ENCODE results near the gene RAB31.

GRCh38 chr18:9741793-9742523 lies 33.9 kb downstream of the RAB31 start:
- no peak for TF ChIP-seq BHLHE40 (IDR thresholded peaks at IDR 0.05; ENCODE audit: low read length)
- no peak for TF ChIP-seq EP300 (IDR thresholded peaks at IDR 0.05; ENCODE audit: low read depth in 2 of 2, low read length in 2 of 2)
- TF ChIP-seq EP300 (CRISPR knock-in tag; IDR thresholded peaks at IDR 0.05; ENCODE audit: borderline replicate concordance), result no peak
- TF ChIP-seq ZC3H4 (CRISPR knock-in tag; IDR thresholded peaks at IDR 0.05; ENCODE audit: borderline replicate concordance), result no peak
- 0 out of 2 replicates have a peak, but pooled peaks have one; percentile 31 for TF ChIP-seq TCF7 (IDR thresholded peaks at IDR 0.05; ENCODE audit: low read depth)
- no peak for TF ChIP-seq MEF2D (CRISPR knock-in tag; IDR thresholded peaks at IDR 0.05)
- no peak for TF ChIP-seq JUN (CRISPR knock-in tag; IDR thresholded peaks at IDR 0.05)
